PC-3 (cell line): ENCODE data around the gene DLGAP1. TPM values are rescaled to one million over a fixed set of nuclear protein-coding genes. Genes with fewer than 3 reads are reported as not detected.

Experiments used
- ATAC-seq: fragments of 200-7000 bp; cut with Tn5 transposase; 2 replicates; pipeline ENCODE4 v1.9.1; 2020; ENCODE audit warnings: mild to moderate bottlenecking, moderate library complexity
- BruUV-seq: library from RNA; stranded (reverse); fragments of 400-500 nt; replicated peaks from 2 replicates; lab custom pipeline; 2021; lab: Mats Ljungman, UMichigan
- CTCF ChIA-PET: fragments of 300-600 bp; sonication (Branson Sonifier 250); formaldehyde crosslinking; loops from one replicate; lab custom pipeline; 2022; ENCODE audit warnings: antibody characterized with exemption; lab: Charles Lee
- POLR2A ChIA-PET: fragments of 300-600 bp; sonication (Branson Sonifier 250); formaldehyde crosslinking; loops from one replicate; lab custom pipeline; 2022; ENCODE audit warnings: antibody characterized with exemption; ENCODE audit not compliant: unreplicated experiment; lab: Charles Lee
- DNase-seq: peaks from one replicate; pipeline ENCODE4 v3.0.0-alpha.2; 2015
- H2AFZ ChIP-seq: fragments of 300-600 bp; sonication (generic); 2 replicates; pipeline ENCODE4 v1.6.0; 2016; ENCODE audit warnings: antibody characterized with exemption, low read length
- H3F3A ChIP-seq: fragments of 300-600 bp; sonication (generic); one replicate; pipeline ENCODE4 v1.6.0; 2017; ENCODE audit warnings: antibody characterized with exemption, low read length, control low read depth, mild to moderate bottlenecking; ENCODE audit not compliant: unreplicated experiment
- H3K27ac ChIP-seq: fragments of 300-600 bp; sonication (generic); 2 replicates; pipeline ENCODE4 v1.5.1; 2016; ENCODE audit warnings: mild to moderate bottlenecking, low read length
- H3K27me3 ChIP-seq: fragments of 300-600 bp; sonication (generic); 2 replicates; pipeline ENCODE4 v1.6.1; 2016; ENCODE audit warnings: low read length, mixed read lengths
- H3K36me3 ChIP-seq: fragments of 300-600 bp; sonication (generic); 2 replicates; pipeline ENCODE4 v1.6.1; 2016; ENCODE audit warnings: low read depth, mixed run types, low read length, mixed read lengths
- H3K4me1 ChIP-seq: fragments of 300-600 bp; sonication (generic); 2 replicates; pipeline ENCODE4 v1.5.1; 2016; ENCODE audit warnings: low read length; ENCODE audit not compliant: insufficient read depth
- H3K4me2 ChIP-seq: fragments of 300-600 bp; sonication (generic); 2 replicates; pipeline ENCODE4 v1.6.0; 2016; ENCODE audit warnings: low read length
- H3K4me3 ChIP-seq: fragments of 300-600 bp; sonication (generic); 2 replicates; pipeline ENCODE4 v1.5.1; 2016; ENCODE audit warnings: mild to moderate bottlenecking, low read length, mixed read lengths
- H3K79me2 ChIP-seq: fragments of 300-600 bp; sonication (generic); 2 replicates; pipeline ENCODE4 v1.6.1; 2017; ENCODE audit warnings: low read length, mixed read lengths
- H3K9ac ChIP-seq: fragments of 300-600 bp; sonication (generic); 2 replicates; pipeline ENCODE4 v1.6.0; 2016; ENCODE audit warnings: mild to moderate bottlenecking, low read length
- H3K9me2 ChIP-seq: fragments of 300-600 bp; sonication (generic); replicated peaks from 2 replicates; pipeline ENCODE4 v1.6.1; 2016; ENCODE audit warnings: mixed run types, low read length, mixed read lengths
- H3K9me3 ChIP-seq: fragments of 300-600 bp; sonication (generic); 2 replicates; pipeline ENCODE4 v1.6.1; 2016; ENCODE audit warnings: low read length, mixed read lengths
- H4K20me1 ChIP-seq: fragments of 300-600 bp; sonication (generic); 2 replicates; pipeline ENCODE4 v1.6.1; 2016; ENCODE audit warnings: low read length, mixed read lengths
- EZH2 ChIP-seq: fragments of 300-600 bp; sonication (generic); IDR thresholded peaks from one replicate; pipeline ENCODE4 v1.6.1; 2017; ENCODE audit warnings: antibody characterized with exemption, mild to moderate bottlenecking, low read length; ENCODE audit not compliant: unreplicated experiment
- EZH2phosphoT487 ChIP-seq: fragments of 300-600 bp; sonication (generic); IDR thresholded peaks from 2 replicates; pipeline ENCODE4 v1.6.1; 2018; ENCODE audit warnings: mild to moderate bottlenecking, antibody characterized with exemption, low read length, borderline replicate concordance
- intact Hi-C: fragments of 100-400 bp; cut with micrococcal nuclease; formaldehyde crosslinking; loops from 2 replicates; pipeline ENCODE4 v1.9.0; 2023
- total RNA-seq: library from RNA; depleted of rRNA; stranded (reverse); fragments of >200 nt; gene quantifications from 2 replicates; pipeline ENCODE4 v1.2.3, GENCODE V29; 2014
- TF ChIP-seq, protein P1 (sequence below): fragments of 300-600 bp; sonication (generic); conservative IDR thresholded peaks from 2 replicates; pipeline ENCODE4 v1.5.1; 2017; ENCODE audit warnings: antibody characterized with exemption, low read depth, mild to moderate bottlenecking, low read length

The DLGAP1 gene
- total RNA-seq, 1 experiment from 2014 or later: not detected

- DNase-seq (no peak), ATAC-seq (no peak)
- no peak overlapping the region for H3K27ac ChIP-seq
- no TSS peak for BruUV-seq
- H3K4me2 ChIP-seq: no peak overlapping the region
- H3K4me3 ChIP-seq: no peak overlapping the region
- no peak overlapping the region for H2AFZ ChIP-seq
- no peaks in the 10 kb centered on the region for H4K20me1 ChIP-seq
- H3K79me2 ChIP-seq: no peaks in the 10 kb centered on the region
- CTCF ChIA-PET: no interaction called here
- no peaks in the 10 kb centered on the region for H3K36me3 ChIP-seq
- no peaks in the 10 kb centered on the region for H3K27me3 ChIP-seq
- no peaks in the 10 kb centered on the region for H3K9me2 ChIP-seq
- intact Hi-C loops: no loop called here
- no peaks in the 10 kb centered on the region for H3F3A ChIP-seq
- H3K9me3 ChIP-seq: no peaks in the 10 kb centered on the region
- no peak overlapping the region for H3K9ac ChIP-seq
- H3K4me1 ChIP-seq: peaks cover 20% of the 10 kb centered on the region
- POLR2A ChIA-PET: interaction anchor here (0.9 kb wide), 1 partner anchor 21 kb away, joined by 5 read pairs; no protein-coding TSS in a partner anchor
- TF ChIP-seq EZH2 (no peak), EZH2phosphoT487 (no peak)
- TF ChIP-seq, protein P1, sequence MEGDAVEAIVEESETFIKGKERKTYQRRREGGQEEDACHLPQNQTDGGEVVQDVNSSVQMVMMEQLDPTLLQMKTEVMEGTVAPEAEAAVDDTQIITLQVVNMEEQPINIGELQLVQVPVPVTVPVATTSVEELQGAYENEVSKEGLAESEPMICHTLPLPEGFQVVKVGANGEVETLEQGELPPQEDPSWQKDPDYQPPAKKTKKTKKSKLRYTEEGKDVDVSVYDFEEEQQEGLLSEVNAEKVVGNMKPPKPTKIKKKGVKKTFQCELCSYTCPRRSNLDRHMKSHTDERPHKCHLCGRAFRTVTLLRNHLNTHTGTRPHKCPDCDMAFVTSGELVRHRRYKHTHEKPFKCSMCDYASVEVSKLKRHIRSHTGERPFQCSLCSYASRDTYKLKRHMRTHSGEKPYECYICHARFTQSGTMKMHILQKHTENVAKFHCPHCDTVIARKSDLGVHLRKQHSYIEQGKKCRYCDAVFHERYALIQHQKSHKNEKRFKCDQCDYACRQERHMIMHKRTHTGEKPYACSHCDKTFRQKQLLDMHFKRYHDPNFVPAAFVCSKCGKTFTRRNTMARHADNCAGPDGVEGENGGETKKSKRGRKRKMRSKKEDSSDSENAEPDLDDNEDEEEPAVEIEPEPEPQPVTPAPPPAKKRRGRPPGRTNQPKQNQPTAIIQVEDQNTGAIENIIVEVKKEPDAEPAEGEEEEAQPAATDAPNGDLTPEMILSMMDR: no peak
These were observed 809.5 kb downstream of the DLGAP1 start for GRCh38 chr18:3645384-3646156.

- ChIA-PET POLR2A (interaction anchor here (0.6 kb wide), 1 partner anchor 31 kb away, joined by 3 read pairs; no protein-coding TSS in a partner anchor), CTCF (no interaction called here)
- no peaks in the 10 kb centered on the region for H3K79me2 ChIP-seq
- no peak for TF ChIP-seq EZH2phosphoT487
- TF ChIP-seq, protein P1: no peak
- TF ChIP-seq EZH2: no peak
- no peaks in the 10 kb centered on the region for H4K20me1 ChIP-seq
- H3K27me3 ChIP-seq: no peaks in the 10 kb centered on the region
- no peak overlapping the region for H3K9ac ChIP-seq
- H3K9me3 ChIP-seq: no peaks in the 10 kb centered on the region
- no TSS peak for BruUV-seq
- no peak overlapping the region for H3K4me3 ChIP-seq
- no peaks in the 10 kb centered on the region for H3K36me3 ChIP-seq
- intact Hi-C loops: no loop called here
- no peaks in the 10 kb centered on the region for H3K9me2 ChIP-seq
- no peak overlapping the region for H2AFZ ChIP-seq
- ATAC-seq (no peak), DNase-seq (no peak)
- H3F3A ChIP-seq: no peaks in the 10 kb centered on the region
- no peaks in the 10 kb centered on the region for H3K4me1 ChIP-seq
- H3K27ac ChIP-seq: no peak overlapping the region
- no peak overlapping the region for H3K4me2 ChIP-seq
These were observed 820.7 kb downstream of the DLGAP1 start for GRCh38 chr18:3634250-3634939.

- peaks cover 6% of the 10 kb centered on the region for H3K4me1 ChIP-seq
- ATAC-seq (no peak), DNase-seq (no peak)
- no peaks in the 10 kb centered on the region for H4K20me1 ChIP-seq
- intact Hi-C loops: no loop called here
- BruUV-seq: no TSS peak
- no peaks in the 10 kb centered on the region for H3K27me3 ChIP-seq
- no peak overlapping the region for H3K9ac ChIP-seq
- no peak overlapping the region for H3K4me2 ChIP-seq
- no peak overlapping the region for H2AFZ ChIP-seq
- TF ChIP-seq EZH2: no peak
- TF ChIP-seq, protein P1: no peak
- no peak for TF ChIP-seq EZH2phosphoT487
- H3K79me2 ChIP-seq: no peaks in the 10 kb centered on the region
- H3K9me2 ChIP-seq: no peaks in the 10 kb centered on the region
- H3K9me3 ChIP-seq: no peaks in the 10 kb centered on the region
- H3F3A ChIP-seq: no peaks in the 10 kb centered on the region
- H3K27ac ChIP-seq: no peak overlapping the region
- POLR2A ChIA-PET: interaction anchor here (1.7 kb wide), 1 partner anchor 28 kb away, joined by 8 read pairs; no protein-coding TSS in a partner anchor
- no peaks in the 10 kb centered on the region for H3K36me3 ChIP-seq
- CTCF ChIA-PET: interaction anchor here (0.5 kb wide), 1 partner anchor 30 kb away, joined by 4 read pairs; no protein-coding TSS in a partner anchor
- no peak overlapping the region for H3K4me3 ChIP-seq
These were observed 823.2 kb downstream of the DLGAP1 start for GRCh38 chr18:3631887-3632286.
